Measurements from ENCODE around the gene CYB561.
"Not testable (repeated sequence)": the region's sequence is repeated elsewhere in the genome, so short reads cannot be mapped to it uniquely, and the experiment has no call there.

The CYB561 gene

GRCh38 chr17:63478814-63479494 lies 32.8 kb upstream of the CYB561 start:
- peak; percentile 99 for DNase-seq (ENCODE audit: low spot score)

GRCh38 chr17:63477480-63478440 lies 31.7 kb upstream of the CYB561 start:
- peak; percentile 32 for DNase-seq (ENCODE audit: low spot score)

GRCh38 chr17:63476854-63477479 lies 30.9 kb upstream of the CYB561 start, which contains the start of gene ACE:
TSS of gene ACE (plus strand) at chr17:63477061. CDS start at chr17:63477095, 34 bp downstream.
- peak; percentile 19 for DNase-seq (ENCODE audit: low spot score)

GRCh38 chr17:63476459-63476853 lies 30.4 kb upstream of the CYB561 start:
- DNase-seq (ENCODE audit: low spot score) = no peak

- no peak for DNase-seq (ENCODE audit: low spot score)
Measured at GRCh38 chr17:63475491-63476412, 29.6 kb upstream of the CYB561 start.

GRCh38 chr17:63474586-63475460 lies 28.7 kb upstream of the CYB561 start:
- DNase-seq (ENCODE audit: low spot score) = no peak

- DNase-seq (ENCODE audit: low spot score) = no peak
Measured at GRCh38 chr17:63474174-63474573, 28.1 kb upstream of the CYB561 start.

- not testable (repeated sequence) for DNase-seq (ENCODE audit: low spot score)
Measured at GRCh38 chr17:63468099-63468498, 22.0 kb upstream of the CYB561 start.

- DNase-seq (ENCODE audit: low spot score) = no peak
Measured at GRCh38 chr17:63464691-63465236, 18.7 kb upstream of the CYB561 start.

GRCh38 chr17:63463771-63464170 lies 17.7 kb upstream of the CYB561 start:
- no peak for DNase-seq (ENCODE audit: low spot score)

GRCh38 chr17:63460018-63460417 lies 13.9 kb upstream of the CYB561 start:
- DNase-seq (ENCODE audit: low spot score) = no peak

GRCh38 chr17:63458478-63458877 lies 12.4 kb upstream of the CYB561 start:
- no peak for DNase-seq (ENCODE audit: low spot score)

GRCh38 chr17:63455417-63455816 lies 9.3 kb upstream of the CYB561 start:
- no peak for DNase-seq (ENCODE audit: low spot score)

GRCh38 chr17:63454915-63455314 lies 8.8 kb upstream of the CYB561 start:
- DNase-seq (ENCODE audit: low spot score) = no peak

GRCh38 chr17:63454357-63454756 lies 8.3 kb upstream of the CYB561 start:
- not testable (repeated sequence) for DNase-seq (ENCODE audit: low spot score)

- DNase-seq (ENCODE audit: low spot score) = no peak
Measured at GRCh38 chr17:63452962-63453551, 7.0 kb upstream of the CYB561 start.

- DNase-seq (ENCODE audit: low spot score) = no peak
Measured at GRCh38 chr17:63452046-63452961, 6.2 kb upstream of the CYB561 start.

- DNase-seq (ENCODE audit: low spot score) = no peak
Measured at GRCh38 chr17:63451150-63451549, 5.0 kb upstream of the CYB561 start.

- no peak for DNase-seq (ENCODE audit: low spot score)
Measured at GRCh38 chr17:63450551-63450950, 4.4 kb upstream of the CYB561 start.

Data from hepatic stellate cell (primary cell).